Measurements from ENCODE around the gene RALGAPA1. TPM values are rescaled to one million over a fixed set of nuclear protein-coding genes. Genes with fewer than 3 reads are reported as not detected.

RALGAPA1 gene
- total and polyA plus RNA-seq, 3 experiments from 2014 or later: 28.2 to 37.9 (median 29.3) TPM

GRCh38 chr14:35558680-35559079 lies 250.4 kb downstream of the RALGAPA1 start:
- CTCF ChIA-PET: no interaction called here
- Histone ChIP-seq H3K4me1 (ENCODE audit: insufficient read depth, low read length) (no peaks in the 10 kb centered on the region), H3K9me3 (ENCODE audit: low read length) (no peaks in the 10 kb centered on the region), H3K27me3 (ENCODE audit: insufficient read depth, low read length, poor library complexity, severe bottlenecking) (no peaks in the 10 kb centered on the region), H3K4me3 (ENCODE audit: low read length) (no peak overlapping the region), H3K36me3 (ENCODE audit: insufficient read depth, low read length) (no peaks in the 10 kb centered on the region), H3K27ac (ENCODE audit: low read depth, low read length) (no peak overlapping the region)
- no peak for DNase-seq
- Mint-ChIP-seq H3K4me3 (no peak overlapping the region), H3K9me3 (no peaks in the 10 kb centered on the region), H3K36me3 (peaks cover 0 to 22% (median 12%) of the 10 kb centered on the region in 3 donors), H3K27ac (no peak overlapping the region), H3K27me3 (peaks cover 0 to 2% of the 10 kb centered on the region in 2 donors), H3K4me1 (no peaks in the 10 kb centered on the region)
- POLR2A ChIA-PET: no interaction called here

- Histone ChIP-seq H3K27me3 (ENCODE audit: insufficient read depth, low read length, poor library complexity, severe bottlenecking) (no peaks in the 10 kb centered on the region), H3K9me3 (ENCODE audit: low read length) (no peaks in the 10 kb centered on the region), H3K36me3 (ENCODE audit: insufficient read depth, low read length) (no peaks in the 10 kb centered on the region), H3K4me3 (ENCODE audit: low read length) (no peak overlapping the region), H3K4me1 (ENCODE audit: insufficient read depth, low read length) (no peaks in the 10 kb centered on the region), H3K27ac (ENCODE audit: low read depth, low read length) (no peak overlapping the region)
- Mint-ChIP-seq H3K36me3 (peaks cover 0 to 15% (median 7%) of the 10 kb centered on the region in 3 donors), H3K4me1 (no peaks in the 10 kb centered on the region), H3K9me3 (no peaks in the 10 kb centered on the region), H3K27ac (no peak overlapping the region), H3K27me3 (peaks cover 0 to under 1% of the 10 kb centered on the region in 2 donors), H3K4me3 (no peak overlapping the region)
- ChIA-PET CTCF (no interaction called here), POLR2A (no interaction called here)
- DNase-seq: no peak
Measured at GRCh38 chr14:35557221-35557747, 251.8 kb downstream of the RALGAPA1 start.

GRCh38 chr14:35556548-35556947 lies 252.5 kb downstream of the RALGAPA1 start:
- H3K4me1 Mint-ChIP-seq: no peaks in the 10 kb centered on the region
- CTCF ChIA-PET: no interaction called here

GRCh38 chr14:35553808-35554207 lies 255.3 kb downstream of the RALGAPA1 start:
- no peak overlapping the region for H3K27ac Mint-ChIP-seq
- CTCF ChIA-PET: no interaction called here

More at GRCh38 chr14:35556548-35556947, 252.5 kb downstream of the RALGAPA1 start:
- no peaks in the 10 kb centered on the region for H3K27me3 Mint-ChIP-seq
- no peak overlapping the region for H3K4me3 ChIP-seq (ENCODE audit: low read length)
- no peaks in the 10 kb centered on the region for H3K4me1 ChIP-seq (ENCODE audit: insufficient read depth, low read length)
- no peak overlapping the region for H3K27ac ChIP-seq (ENCODE audit: low read depth, low read length)
- POLR2A ChIA-PET: no interaction called here
- H3K36me3 Mint-ChIP-seq: peaks cover 0 to 15% (median 5%) of the 10 kb centered on the region in 3 donors
- H3K36me3 ChIP-seq (ENCODE audit: insufficient read depth, low read length): no peaks in the 10 kb centered on the region
- no peak overlapping the region for H3K27ac Mint-ChIP-seq
- H3K4me3 Mint-ChIP-seq: no peak overlapping the region
- no peaks in the 10 kb centered on the region for H3K9me3 ChIP-seq (ENCODE audit: low read length)
- no peak for DNase-seq
- no peaks in the 10 kb centered on the region for H3K27me3 ChIP-seq (ENCODE audit: insufficient read depth, low read length, poor library complexity, severe bottlenecking)
- H3K9me3 Mint-ChIP-seq: no peaks in the 10 kb centered on the region

GRCh38 chr14:35551081-35551480 lies 258.0 kb downstream of the RALGAPA1 start:
- POLR2A ChIA-PET: no interaction called here

More at GRCh38 chr14:35553808-35554207, 255.3 kb downstream of the RALGAPA1 start:
- no peak for DNase-seq
- POLR2A ChIA-PET: no interaction called here
- H3K36me3 ChIP-seq (ENCODE audit: insufficient read depth, low read length): no peaks in the 10 kb centered on the region
- no peak overlapping the region for H3K27ac ChIP-seq (ENCODE audit: low read depth, low read length)
- no peaks in the 10 kb centered on the region for H3K4me1 ChIP-seq (ENCODE audit: insufficient read depth, low read length)
- no peaks in the 10 kb centered on the region for H3K4me1 Mint-ChIP-seq
- H3K4me3 ChIP-seq (ENCODE audit: low read length): no peak overlapping the region
- no peaks in the 10 kb centered on the region for H3K27me3 Mint-ChIP-seq
- no peaks in the 10 kb centered on the region for H3K27me3 ChIP-seq (ENCODE audit: insufficient read depth, low read length, poor library complexity, severe bottlenecking)
- peaks cover 2 to 15% (median 2%) of the 10 kb centered on the region in 3 donors for H3K36me3 Mint-ChIP-seq
- H3K9me3 ChIP-seq (ENCODE audit: low read length): no peaks in the 10 kb centered on the region
- no peaks in the 10 kb centered on the region for H3K9me3 Mint-ChIP-seq
- no peak overlapping the region for H3K4me3 Mint-ChIP-seq

GRCh38 chr14:35549551-35549950 lies 259.5 kb downstream of the RALGAPA1 start:
- no peaks in the 10 kb centered on the region for H3K27me3 ChIP-seq (ENCODE audit: insufficient read depth, low read length, poor library complexity, severe bottlenecking)
- Mint-ChIP-seq H3K9me3 (no peaks in the 10 kb centered on the region), H3K27ac (no peak overlapping the region)

More at GRCh38 chr14:35551081-35551480, 258.0 kb downstream of the RALGAPA1 start:
- Histone ChIP-seq H3K9me3 (ENCODE audit: low read length) (no peaks in the 10 kb centered on the region), H3K27ac (ENCODE audit: low read depth, low read length) (no peak overlapping the region), H3K27me3 (ENCODE audit: insufficient read depth, low read length, poor library complexity, severe bottlenecking) (no peaks in the 10 kb centered on the region), H3K36me3 (ENCODE audit: insufficient read depth, low read length) (no peaks in the 10 kb centered on the region), H3K4me1 (ENCODE audit: insufficient read depth, low read length) (no peaks in the 10 kb centered on the region), H3K4me3 (ENCODE audit: low read length) (no peak overlapping the region)
- no peaks in the 10 kb centered on the region for H3K27me3 Mint-ChIP-seq
- H3K4me3 Mint-ChIP-seq: no peak overlapping the region
- no peak overlapping the region for H3K27ac Mint-ChIP-seq
- no peaks in the 10 kb centered on the region for H3K4me1 Mint-ChIP-seq
- no peaks in the 10 kb centered on the region for H3K9me3 Mint-ChIP-seq
- no peak for DNase-seq
- H3K36me3 Mint-ChIP-seq: peaks cover 4 to 19% (median 9%) of the 10 kb centered on the region in 3 donors
- CTCF ChIA-PET: no interaction called here

GRCh38 chr14:35543006-35543405 lies 266.1 kb downstream of the RALGAPA1 start:
- H3K36me3 ChIP-seq (ENCODE audit: insufficient read depth, low read length): no peaks in the 10 kb centered on the region
- H3K36me3 Mint-ChIP-seq: peaks cover 12 to 24% (median 16%) of the 10 kb centered on the region in 3 donors
- CTCF ChIA-PET: interaction anchor here (1.1 kb wide), 1 partner anchor 10 kb away, joined by 3 read pairs; no protein-coding TSS in a partner anchor
- no peaks in the 10 kb centered on the region for H3K27me3 Mint-ChIP-seq
- no peaks in the 10 kb centered on the region for H3K9me3 ChIP-seq (ENCODE audit: low read length)
- no peaks in the 10 kb centered on the region for H3K4me1 ChIP-seq (ENCODE audit: insufficient read depth, low read length)
- H3K27ac ChIP-seq (ENCODE audit: low read depth, low read length): no peak overlapping the region
- H3K27me3 ChIP-seq (ENCODE audit: insufficient read depth, low read length, poor library complexity, severe bottlenecking): no peaks in the 10 kb centered on the region
- DNase-seq: no peak
- H3K27ac Mint-ChIP-seq: no peak overlapping the region
- H3K4me1 Mint-ChIP-seq: no peaks in the 10 kb centered on the region
- no peak overlapping the region for H3K4me3 ChIP-seq (ENCODE audit: low read length)
- no peaks in the 10 kb centered on the region for H3K9me3 Mint-ChIP-seq
- H3K4me3 Mint-ChIP-seq: no peak overlapping the region
- POLR2A ChIA-PET: no interaction called here

More at GRCh38 chr14:35549551-35549950, 259.5 kb downstream of the RALGAPA1 start:
- Histone ChIP-seq H3K4me1 (ENCODE audit: insufficient read depth, low read length) (no peaks in the 10 kb centered on the region), H3K27ac (ENCODE audit: low read depth, low read length) (no peak overlapping the region), H3K36me3 (ENCODE audit: insufficient read depth, low read length) (no peaks in the 10 kb centered on the region), H3K4me3 (ENCODE audit: low read length) (no peak overlapping the region), H3K9me3 (ENCODE audit: low read length) (no peaks in the 10 kb centered on the region)
- Mint-ChIP-seq H3K4me3 (no peak overlapping the region), H3K27me3 (no peaks in the 10 kb centered on the region), H3K36me3 (peaks cover 4 to 18% (median 9%) of the 10 kb centered on the region in 3 donors), H3K4me1 (no peaks in the 10 kb centered on the region)
- CTCF ChIA-PET: no interaction called here
- POLR2A ChIA-PET: no interaction called here
- DNase-seq: no peak

- CTCF ChIA-PET: no interaction called here
- Mint-ChIP-seq H3K4me3 (no peak overlapping the region), H3K4me1 (peaks cover 0 to 13% (median 2%) of the 10 kb centered on the region in 3 donors)
Measured at GRCh38 chr14:35539969-35540368, 269.1 kb downstream of the RALGAPA1 start.

More at GRCh38 chr14:35539969-35540368, 269.1 kb downstream of the RALGAPA1 start:
- peaks cover 7% of the 10 kb centered on the region for H3K4me1 ChIP-seq (ENCODE audit: insufficient read depth, low read length)
- no peaks in the 10 kb centered on the region for H3K36me3 ChIP-seq (ENCODE audit: insufficient read depth, low read length)
- Mint-ChIP-seq H3K9me3 (no peaks in the 10 kb centered on the region), H3K36me3 (peaks cover 17 to 28% (median 22%) of the 10 kb centered on the region in 3 donors), H3K27ac (no peak overlapping the region), H3K27me3 (peaks cover 12 to 15% of the 10 kb centered on the region in 2 donors)
- H3K9me3 ChIP-seq (ENCODE audit: low read length): no peaks in the 10 kb centered on the region
- POLR2A ChIA-PET: no interaction called here
- no peak for DNase-seq
- H3K4me3 ChIP-seq (ENCODE audit: low read length): no peak overlapping the region
- peaks cover 7% of the 10 kb centered on the region for H3K27me3 ChIP-seq (ENCODE audit: insufficient read depth, low read length, poor library complexity, severe bottlenecking)
- no peak overlapping the region for H3K27ac ChIP-seq (ENCODE audit: low read depth, low read length)
